Measurements from ENCODE around the gene RBBP6. TPM values are rescaled to one million over a fixed set of nuclear protein-coding genes. Genes with fewer than 3 reads are reported as not detected.

Gene RBBP6
- total and polyA plus RNA-seq, 2 experiments from 2014 or later = 40.2 to 88.9 TPM

GRCh38 chr16:24543949-24544348, 4.6 kb downstream of the RBBP6 start:
- H3K4me1 Mint-ChIP-seq = peaks cover 20% of the 10 kb centered on the region
- no peaks in the 10 kb centered on the region; the same call in 2 of the 3 replicates for H3K9me3 Mint-ChIP-seq
- no peak overlapping the region for H3K27ac Mint-ChIP-seq
- peaks cover 23% of the 10 kb centered on the region for H3K4me1 ChIP-seq (ENCODE audit: insufficient read depth)
- ATAC-seq (no peak), DNase-seq (ENCODE audit: low spot score) (no peak)
- no peak for TF ChIP-seq NANOG (IDR thresholded peaks at IDR 0.05; ENCODE audit: borderline replicate concordance)
- no peak for TF ChIP-seq JUNB (IDR thresholded peaks at IDR 0.05; ENCODE audit: unreplicated experiment)
- no peak for TF ChIP-seq EZH2 (IDR thresholded peaks at IDR 0.05; ENCODE audit: low read depth, unreplicated experiment)
- H3K27me3 Mint-ChIP-seq (ENCODE audit: insufficient read depth, low read depth, poor library complexity) = peaks cover 6% of the 10 kb centered on the region
- H4K20me1 ChIP-seq (replicated peaks; ENCODE audit: insufficient read depth) = peaks cover 47% of the 10 kb centered on the region
- H3K4me3 Mint-ChIP-seq = no peak overlapping the region
- no peaks in the 10 kb centered on the region for H3K9me2 ChIP-seq (ENCODE audit: insufficient read depth)
- peaks cover 41% of the 10 kb centered on the region for H3K36me3 Mint-ChIP-seq (ENCODE audit: low read depth)
- no peak overlapping the region for H2AFZ ChIP-seq
- no peaks in the 10 kb centered on the region for H3F3A ChIP-seq (replicated peaks; ENCODE audit: low read depth)
- no peak overlapping the region for H3K4me3 ChIP-seq
- peaks cover 19% of the 10 kb centered on the region; the same call in 1 of the 2 replicates for H3K36me3 ChIP-seq (ENCODE audit: insufficient read depth)
- H3K4me2 ChIP-seq = no peak overlapping the region
- no peak overlapping the region for H3K27ac ChIP-seq (ENCODE audit: low read depth)
- no peaks in the 10 kb centered on the region for H3K27me3 ChIP-seq (ENCODE audit: insufficient read depth)
- H3K79me2 ChIP-seq (replicated peaks; ENCODE audit: insufficient read depth) = peaks cover 83% of the 10 kb centered on the region

- Histone ChIP-seq H3K4me1 (ENCODE audit: insufficient read depth) (peaks cover 23% of the 10 kb centered on the region), H3K4me3 (no peak overlapping the region), H3K4me2 (no peak overlapping the region), H2AFZ (no peak overlapping the region), H3K9me2 (ENCODE audit: insufficient read depth) (no peaks in the 10 kb centered on the region), H3F3A (replicated peaks; ENCODE audit: low read depth) (no peaks in the 10 kb centered on the region), H4K20me1 (replicated peaks; ENCODE audit: insufficient read depth) (peaks cover 47% of the 10 kb centered on the region), H3K27ac (ENCODE audit: low read depth) (no peak overlapping the region), H3K27me3 (ENCODE audit: insufficient read depth) (no peaks in the 10 kb centered on the region), H3K36me3 (ENCODE audit: insufficient read depth) (peaks cover 21% of the 10 kb centered on the region; the same call in 1 of the 2 replicates), H3K79me2 (replicated peaks; ENCODE audit: insufficient read depth) (peaks cover 89% of the 10 kb centered on the region)
- Mint-ChIP-seq H3K27ac (no peak overlapping the region), H3K27me3 (ENCODE audit: insufficient read depth, low read depth, poor library complexity) (peaks cover 3% of the 10 kb centered on the region), H3K4me1 (peaks cover 20% of the 10 kb centered on the region), H3K4me3 (no peak overlapping the region), H3K9me3 (no peaks in the 10 kb centered on the region; the same call in 2 of the 3 replicates), H3K36me3 (ENCODE audit: low read depth) (peaks cover 48% of the 10 kb centered on the region)
- ATAC-seq = no peak
- no peak for DNase-seq (ENCODE audit: low spot score)
- no peak for TF ChIP-seq CTCF (conservative IDR thresholded peaks at IDR 0.05; ENCODE audit: low read depth in 2 of 2)
These were observed 5.3 kb downstream of the RBBP6 start for GRCh38 chr16:24544640-24545039.

- Histone ChIP-seq H3F3A (replicated peaks; ENCODE audit: low read depth) (no peaks in the 10 kb centered on the region), H3K4me2 (no peak overlapping the region), H3K27me3 (ENCODE audit: insufficient read depth) (no peaks in the 10 kb centered on the region), H2AFZ (no peak overlapping the region), H4K20me1 (replicated peaks; ENCODE audit: insufficient read depth) (peaks cover 20% of the 10 kb centered on the region), H3K4me1 (ENCODE audit: insufficient read depth) (no peaks in the 10 kb centered on the region), H3K4me3 (no peak overlapping the region), H3K36me3 (ENCODE audit: insufficient read depth) (peaks cover 26% of the 10 kb centered on the region; the same call in 1 of the 2 replicates), H3K79me2 (replicated peaks; ENCODE audit: insufficient read depth) (peaks cover 47% of the 10 kb centered on the region), H3K9me2 (ENCODE audit: insufficient read depth) (no peaks in the 10 kb centered on the region), H3K27ac (ENCODE audit: low read depth) (no peak overlapping the region)
- Mint-ChIP-seq H3K4me3 (no peak overlapping the region), H3K36me3 (ENCODE audit: low read depth) (peaks cover 42% of the 10 kb centered on the region), H3K9me3 (no peaks in the 10 kb centered on the region), H3K27me3 (ENCODE audit: insufficient read depth, low read depth, poor library complexity) (no peaks in the 10 kb centered on the region), H3K4me1 (no peaks in the 10 kb centered on the region), H3K27ac (no peak overlapping the region)
- ATAC-seq (no peak), DNase-seq (ENCODE audit: low spot score) (no peak)
- TF ChIP-seq ETS1 (IDR thresholded peaks at IDR 0.05) = no peak
- no peak for TF ChIP-seq REST (IDR thresholded peaks at IDR 0.05; ENCODE audit: unreplicated experiment)
- no peak for TF ChIP-seq STAT1 (IDR thresholded peaks at IDR 0.05; ENCODE audit: unreplicated experiment)
- no peak for TF ChIP-seq EZH2 (IDR thresholded peaks at IDR 0.05; ENCODE audit: low read depth, unreplicated experiment)
- TF ChIP-seq JUNB (IDR thresholded peaks at IDR 0.05; ENCODE audit: unreplicated experiment) = no peak
- no peak for TF ChIP-seq ZNF331 (CRISPR knock-in tag; IDR thresholded peaks at IDR 0.05; ENCODE audit: low read depth)
- TF ChIP-seq POLR2AphosphoS5 (IDR thresholded peaks at IDR 0.05; ENCODE audit: low read depth) = no peak
- TF ChIP-seq EZH2phosphoT487 (IDR thresholded peaks at IDR 0.05; ENCODE audit: unreplicated experiment) = no peak
- no peak for TF ChIP-seq CTCF (conservative IDR thresholded peaks at IDR 0.05; ENCODE audit: low read depth in 2 of 2)
These were observed 10.9 kb downstream of the RBBP6 start for GRCh38 chr16:24550295-24550694.

All from GM23338 (cell line).